ENCODE measurements around the gene DCAKD. TPM values are rescaled to one million over a fixed set of nuclear protein-coding genes. Genes with fewer than 3 reads are reported as not detected.

DCAKD gene
- total RNA-seq, 1 donor from 2014 or later = 25.9 TPM

GRCh38 chr17:45034599-45034998 lies 16.8 kb downstream of the DCAKD start:
- intact Hi-C loops (cut with micrococcal nuclease) = no loop called here

- intact Hi-C loops (cut with micrococcal nuclease) = no loop called here
These were observed 19.3 kb downstream of the DCAKD start for GRCh38 chr17:45032174-45032541.

- intact Hi-C loops (cut with micrococcal nuclease) = no loop called here
These were observed 19.9 kb downstream of the DCAKD start for GRCh38 chr17:45031231-45032173.

- intact Hi-C loops (cut with micrococcal nuclease) = no loop called here
These were observed 20.7 kb downstream of the DCAKD start for GRCh38 chr17:45030733-45031132.

- intact Hi-C loops (cut with micrococcal nuclease) = no loop called here
These were observed 21.5 kb downstream of the DCAKD start for GRCh38 chr17:45029758-45030423.

- intact Hi-C loops (cut with micrococcal nuclease) = no loop called here
These were observed 22.3 kb downstream of the DCAKD start for GRCh38 chr17:45029096-45029495.

- intact Hi-C loops (cut with micrococcal nuclease) = loop anchor here (1.0 to 2.0 kb wide), 6 partner anchors 39 to 247 kb away; partner anchors contain the start of genes C1QL1, KIF18B and NMT1
These were observed 28.6 kb downstream of the DCAKD start for GRCh38 chr17:45022655-45023339.

GRCh38 chr17:45022288-45022648 lies 29.2 kb downstream of the DCAKD start:
- intact Hi-C loops (cut with micrococcal nuclease) = loop anchor here (1.0 to 2.0 kb wide), 6 partner anchors 39 to 247 kb away; partner anchors contain the start of genes C1QL1, KIF18B and NMT1

GRCh38 chr17:45021607-45022287 lies 29.7 kb downstream of the DCAKD start:
- intact Hi-C loops (cut with micrococcal nuclease) = loop anchor here (1.0 to 2.0 kb wide), 6 partner anchors 40 to 246 kb away; partner anchors contain the start of genes C1QL1, KIF18B and NMT1

GRCh38 chr17:45020354-45021138 lies 30.9 kb downstream of the DCAKD start:
- intact Hi-C loops (cut with micrococcal nuclease) = no loop called here

GRCh38 chr17:45018848-45019711 lies 32.4 kb downstream of the DCAKD start:
- intact Hi-C loops (cut with micrococcal nuclease) = loop anchor here (1.0 to 2.0 kb wide), 2 partner anchors 47 to 80 kb away; no protein-coding TSS in a partner anchor

GRCh38 chr17:45018514-45018847 lies 33.0 kb downstream of the DCAKD start:
- intact Hi-C loops (cut with micrococcal nuclease) = loop anchor here (1.0 to 2.0 kb wide), 2 partner anchors 46 to 80 kb away; no protein-coding TSS in a partner anchor

- intact Hi-C loops (cut with micrococcal nuclease) = no loop called here
These were observed 34.6 kb downstream of the DCAKD start for GRCh38 chr17:45016823-45017222.

GRCh38 chr17:45016237-45016636 lies 35.2 kb downstream of the DCAKD start:
- intact Hi-C loops (cut with micrococcal nuclease) = no loop called here

- intact Hi-C loops (cut with micrococcal nuclease) = no loop called here
These were observed 38.1 kb downstream of the DCAKD start for GRCh38 chr17:45013021-45013997.

- intact Hi-C loops (cut with micrococcal nuclease) = no loop called here
These were observed 39.7 kb downstream of the DCAKD start for GRCh38 chr17:45011767-45012166.

- intact Hi-C loops (cut with micrococcal nuclease) = no loop called here
These were observed 41.6 kb downstream of the DCAKD start for GRCh38 chr17:45009676-45010467.
